HG03457 (cell line): Measurements from ENCODE around the gene CASP4.
"Not testable (repeated sequence)": the region's sequence is repeated elsewhere in the genome, so short reads cannot be mapped to it uniquely, and the experiment has no call there.

Experiments
- ATAC-seq: cut with Tn5 transposase; IDR thresholded peaks from one replicate; pipeline ENCODE4 v1.9.1; 2021; ENCODE audit warnings: moderate number of reproducible peaks; ENCODE audit not compliant: unreplicated experiment

Gene CASP4

DNA sequence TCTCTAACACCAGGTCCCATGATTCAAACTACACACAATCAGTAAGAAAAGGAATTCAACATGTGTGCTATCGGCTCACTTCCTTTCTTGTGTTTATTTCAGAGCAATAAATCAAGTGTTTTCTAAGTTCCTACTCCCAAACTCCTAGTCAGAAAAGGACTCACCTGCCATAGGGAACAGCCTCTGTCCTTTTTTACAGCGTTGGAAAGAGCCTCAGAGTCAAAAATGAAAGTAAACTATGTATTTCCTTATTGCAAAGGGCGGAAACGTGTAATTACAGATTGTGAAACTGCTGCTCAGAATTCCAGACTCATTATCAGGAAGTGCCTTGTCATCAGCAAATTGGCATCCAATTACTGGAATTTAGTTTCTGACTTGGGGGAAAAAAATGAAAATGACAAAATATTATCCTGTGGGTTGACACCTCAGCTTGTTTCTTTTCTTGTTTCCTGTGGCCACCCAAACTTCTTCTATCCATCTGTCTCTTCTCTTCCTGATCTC, at the start of gene CASP4:
TSS of gene CASP4 (minus strand) at position 220 of the 501 bp plus-strand sequence. CDS start at position 171, 49 bp downstream.
- peak; percentile 83 for ATAC-seq

DNA sequence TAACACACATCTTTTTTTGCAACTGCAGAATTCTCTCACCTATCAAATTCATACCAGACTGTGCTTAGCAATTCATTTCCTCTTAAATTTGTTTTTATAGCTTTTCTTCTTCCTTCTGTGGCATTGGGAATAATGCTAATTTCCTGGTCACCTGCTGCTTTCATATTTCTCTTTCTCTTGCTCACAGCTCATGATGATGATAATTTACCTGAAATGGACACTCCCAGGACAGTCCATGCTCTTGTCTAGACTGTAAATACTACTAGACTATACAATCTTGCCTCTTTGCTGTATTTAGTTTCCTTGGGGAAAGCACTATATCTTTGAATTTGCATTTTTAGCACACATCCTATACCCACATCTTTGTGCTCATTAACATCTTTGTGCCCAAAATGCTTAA, 39.1 kb upstream of the CASP4 start:
- no peak for ATAC-seq

DNA sequence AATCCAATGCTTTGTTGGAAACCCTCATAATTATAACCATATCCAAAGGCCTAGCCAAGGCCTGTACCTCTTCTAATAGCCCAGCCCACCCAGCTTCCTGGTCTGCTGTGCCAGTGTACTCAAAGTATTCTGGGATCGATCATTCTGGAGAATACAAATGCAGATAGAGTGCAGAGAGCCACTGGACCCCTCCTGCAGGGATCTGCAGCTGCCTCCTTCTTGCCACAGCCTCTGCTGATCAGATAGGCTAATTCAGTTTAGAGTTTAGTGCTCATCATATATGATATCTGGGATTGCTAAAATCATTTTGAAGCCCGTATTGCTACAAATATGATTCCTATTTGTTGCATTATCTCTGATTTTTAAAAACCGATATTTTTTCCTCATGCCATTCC, 37.1 kb upstream of the CASP4 start:
- ATAC-seq: no peak

DNA sequence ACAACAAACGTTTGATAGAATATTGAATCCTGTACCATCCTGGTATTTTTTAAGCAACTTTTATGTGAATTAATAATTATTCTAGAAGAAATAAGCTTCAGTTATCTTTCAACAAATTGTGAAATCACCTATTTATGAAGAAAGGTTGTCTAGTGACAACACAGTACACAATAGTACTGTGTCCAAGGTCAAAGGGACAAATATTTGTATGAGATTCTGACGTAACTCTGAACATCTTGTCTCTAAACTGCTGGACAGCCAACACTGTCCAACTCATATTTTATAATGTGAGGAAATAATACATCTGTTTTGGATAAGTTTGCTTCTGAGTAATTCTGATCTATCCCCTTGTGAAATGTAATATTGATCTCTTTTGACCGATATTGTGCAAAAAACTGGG, 35.6 kb upstream of the CASP4 start:
- no peak for ATAC-seq

DNA sequence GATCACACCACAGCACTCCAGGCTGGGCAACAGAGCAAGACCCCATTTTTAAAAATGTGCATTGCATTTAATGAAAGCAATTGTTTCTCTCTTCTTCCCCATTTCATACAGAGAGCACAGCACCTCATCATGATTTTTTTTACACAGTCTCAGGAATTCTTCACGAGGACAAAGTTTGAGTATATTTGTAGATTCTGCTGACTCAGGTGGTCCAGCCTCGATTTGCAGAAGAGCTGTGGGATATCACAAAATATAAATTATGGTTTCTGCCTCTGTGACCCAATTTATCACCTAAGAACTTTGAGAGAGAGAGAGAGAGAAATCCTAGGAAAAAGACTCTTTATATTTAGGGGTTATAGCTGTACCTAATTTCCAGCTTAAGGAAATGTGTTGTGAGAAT, 34.8 kb upstream of the CASP4 start:
- ATAC-seq: no peak

DNA sequence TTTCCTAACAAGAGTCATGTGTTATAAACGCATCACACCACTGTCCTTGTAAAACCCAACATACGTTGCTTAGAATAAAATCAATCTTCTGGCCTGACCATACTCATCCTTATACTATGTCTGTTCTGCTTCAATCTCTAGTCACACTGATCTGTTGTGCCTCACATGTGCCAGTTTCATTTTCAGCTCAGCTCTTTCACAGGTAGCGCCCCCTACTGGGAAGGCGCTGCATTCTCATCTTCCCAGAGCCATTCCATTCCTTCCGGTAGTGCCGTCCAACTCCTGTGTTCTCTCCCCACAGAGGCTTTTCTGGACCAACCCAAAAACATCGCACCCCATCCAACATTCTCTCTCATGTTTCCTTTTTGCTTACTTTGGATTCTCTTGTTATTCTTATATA, 32.4 kb upstream of the CASP4 start:
- ATAC-seq: peak; percentile 74

DNA sequence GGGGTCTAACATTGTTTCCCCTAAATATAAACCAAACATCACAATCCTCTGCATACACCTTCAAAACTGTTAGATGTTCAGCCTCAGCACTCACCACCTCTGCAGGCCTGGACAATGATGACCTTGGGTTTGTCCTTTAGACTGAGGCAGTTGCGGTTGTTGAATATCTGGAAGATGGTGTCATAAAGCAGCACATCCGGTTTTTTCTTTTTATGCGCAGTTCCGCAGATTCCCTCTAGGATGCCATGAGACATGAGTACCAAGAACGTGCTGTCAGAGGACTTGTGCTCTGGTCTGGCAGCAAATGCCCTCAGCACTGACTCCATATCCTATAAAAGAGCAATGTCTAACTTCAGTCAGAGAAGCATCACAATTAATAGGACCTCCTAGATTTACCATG, 31.8 kb upstream of the CASP4 start:
- ATAC-seq: no peak

DNA sequence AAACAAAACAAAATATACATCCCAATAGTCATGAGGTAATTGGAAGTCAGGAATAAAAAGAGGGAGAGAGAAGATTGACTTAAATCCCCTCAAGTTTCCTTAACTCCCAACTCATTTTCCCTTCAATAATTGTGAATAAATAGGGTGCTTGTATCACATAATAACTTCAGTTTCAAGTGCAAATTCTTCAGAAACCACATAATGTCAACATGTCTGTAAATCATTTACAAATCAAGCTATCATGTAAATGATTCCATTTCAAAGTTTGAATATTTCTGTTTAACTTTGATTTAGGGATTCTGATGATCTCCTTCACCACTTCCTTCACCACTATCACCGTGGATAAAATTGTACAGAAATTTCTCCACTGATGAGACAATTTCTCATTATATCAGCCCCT, 31.3 kb upstream of the CASP4 start:
- no peak for ATAC-seq

DNA sequence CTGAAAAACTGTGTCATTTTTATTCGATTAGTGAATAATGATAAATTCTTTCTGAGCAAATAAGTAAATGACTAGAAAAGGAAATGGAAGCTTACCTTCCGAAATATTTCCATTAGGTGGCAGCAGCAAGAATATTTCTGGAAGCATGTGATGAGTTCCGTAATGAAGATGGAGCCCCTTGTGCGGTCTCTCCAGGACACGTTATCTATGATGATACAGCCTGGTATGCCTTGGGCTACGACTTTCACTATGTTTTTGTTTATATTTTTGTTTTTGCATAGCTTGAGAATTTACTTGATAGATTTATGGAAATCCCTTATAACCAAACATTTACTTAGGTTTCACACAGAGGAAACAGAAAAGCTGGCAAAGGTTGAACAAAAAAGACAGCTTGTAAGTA, 28.9 kb upstream of the CASP4 start:
- no peak for ATAC-seq

DNA sequence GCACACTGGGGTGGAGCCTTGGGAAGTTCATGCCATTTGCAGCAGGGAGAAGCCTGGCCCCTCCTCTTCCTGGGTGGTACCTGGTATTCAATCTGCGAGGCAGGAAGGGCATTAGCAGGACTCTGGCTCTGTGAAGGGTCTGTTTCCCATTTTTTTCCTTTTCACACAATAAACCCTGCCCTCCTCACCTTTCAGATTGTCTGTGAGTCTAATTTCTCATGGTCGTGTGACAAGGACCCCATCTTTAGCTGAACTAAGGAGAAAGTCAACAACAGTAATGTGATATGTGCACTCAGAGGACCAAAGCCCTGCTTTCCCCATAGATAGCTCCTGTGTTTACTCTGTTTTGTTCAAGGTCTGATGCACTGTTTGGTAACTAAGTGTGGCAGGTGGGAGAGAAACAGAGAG, 26.6 kb upstream of the CASP4 start:
- no peak for ATAC-seq

DNA sequence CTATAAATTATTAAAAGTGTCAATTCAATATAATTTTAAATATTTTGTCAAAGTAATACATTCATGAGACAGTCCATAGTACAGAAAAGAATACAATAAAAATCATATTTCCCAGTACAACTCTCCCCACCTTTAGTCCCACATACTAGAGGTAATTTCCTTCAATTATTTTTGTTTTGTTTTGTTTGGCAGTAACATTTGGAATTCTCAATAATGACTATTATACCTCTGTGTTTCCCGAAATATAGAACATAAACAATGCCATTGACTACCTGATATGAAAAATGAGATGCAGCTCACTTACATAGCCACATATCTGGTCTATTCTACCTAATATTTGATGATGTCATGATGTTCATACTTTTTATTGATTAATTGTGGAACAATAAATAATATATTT, 24.4 kb upstream of the CASP4 start:
- ATAC-seq: no peak

DNA sequence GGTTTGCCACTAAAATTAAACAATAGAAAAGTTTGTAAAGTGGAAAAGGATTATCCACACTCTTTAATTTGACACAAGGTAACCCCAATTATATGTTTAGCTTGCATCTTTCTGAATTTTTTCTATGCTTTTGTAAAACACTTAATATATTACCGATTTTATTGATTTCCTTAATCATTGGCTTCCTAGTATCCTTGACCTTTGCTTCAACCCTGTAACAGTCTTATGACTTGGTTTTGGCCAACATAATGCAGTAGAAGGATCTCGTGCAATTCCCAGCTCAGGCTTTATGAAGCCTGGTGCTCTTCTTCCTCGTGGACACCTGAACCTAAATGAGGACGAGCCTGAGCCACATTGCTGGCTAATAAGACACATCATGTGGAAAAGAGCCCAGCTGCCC, 23.6 kb upstream of the CASP4 start:
- no peak for ATAC-seq

DNA sequence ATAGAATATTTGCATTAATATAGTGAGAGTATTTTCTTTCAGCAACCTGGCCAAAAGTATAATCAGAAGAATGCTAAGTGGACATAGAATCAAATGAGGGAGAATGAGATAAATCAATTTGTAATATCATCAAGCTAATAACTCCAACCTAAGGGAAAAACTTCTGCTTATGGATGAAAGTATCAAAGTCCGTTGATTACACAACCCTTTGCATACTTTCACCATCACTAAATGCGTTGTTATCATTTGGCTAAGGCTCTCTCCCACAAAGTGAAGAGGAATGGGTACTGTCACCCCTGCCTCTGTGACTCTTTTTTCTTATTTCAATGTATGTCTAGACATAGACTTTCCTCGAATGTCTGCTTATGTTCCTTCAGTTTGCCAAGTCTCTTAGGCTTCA, 16.4 kb upstream of the CASP4 start:
- ATAC-seq: no peak

DNA sequence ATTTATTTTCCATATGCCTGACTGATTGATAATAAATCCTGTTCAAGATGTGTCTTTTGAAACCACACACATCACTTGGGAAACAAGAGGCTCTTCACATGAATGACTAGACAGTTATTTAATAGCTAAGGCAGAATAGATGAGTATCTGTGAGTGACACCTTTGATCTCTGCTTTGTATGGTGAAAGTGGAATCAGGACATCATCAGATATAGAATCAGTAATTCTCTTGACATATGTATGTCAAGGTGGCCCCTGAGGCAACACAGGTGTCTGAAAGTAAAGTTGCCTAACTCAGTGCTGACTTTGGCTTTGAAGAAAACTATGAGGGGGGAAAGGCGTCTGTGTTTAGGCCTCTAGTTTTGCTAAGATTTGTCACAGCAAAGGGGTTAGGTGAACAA, 11.5 kb upstream of the CASP4 start:
- ATAC-seq: no peak

DNA sequence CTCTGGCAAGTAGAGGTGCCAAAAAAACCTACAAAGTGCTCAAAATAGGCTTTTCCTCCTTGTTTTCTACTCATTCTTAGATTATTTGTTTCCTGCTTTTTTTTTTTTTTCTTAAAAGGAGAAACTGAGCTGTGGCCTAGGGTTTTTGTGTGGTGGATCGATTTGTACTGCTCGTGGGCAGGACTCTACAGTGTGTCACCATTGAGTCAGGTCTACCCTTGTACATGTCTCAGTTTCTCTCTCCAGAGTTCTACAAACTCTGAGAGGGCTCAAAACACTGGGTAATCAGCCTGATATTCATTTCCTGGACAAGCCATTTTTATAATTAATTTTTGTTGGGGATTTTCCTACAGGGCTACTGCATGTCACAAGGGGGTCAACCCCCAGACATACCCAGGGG, 5.2 kb upstream of the CASP4 start:
- no peak for ATAC-seq

DNA sequence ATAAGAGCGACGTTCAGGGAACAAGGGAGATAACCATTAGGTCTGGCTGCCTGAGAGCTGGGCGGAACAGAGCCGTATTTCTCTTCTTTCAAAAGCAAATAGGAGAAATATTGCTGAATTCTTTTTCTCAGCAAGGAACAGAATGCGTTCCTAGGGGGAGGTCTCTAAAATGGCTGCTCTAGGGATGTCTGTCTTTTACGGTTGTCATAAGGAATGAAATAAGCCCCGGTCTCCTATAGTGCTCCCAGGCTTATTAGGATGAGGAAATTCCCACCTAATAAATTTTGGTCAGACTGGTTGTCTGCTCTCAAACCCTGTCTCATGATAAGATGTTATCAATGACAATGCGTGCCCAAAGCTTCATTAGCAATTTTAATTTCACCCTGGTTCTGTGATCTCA, 4.5 kb upstream of the CASP4 start:
- not testable (repeated sequence) for ATAC-seq

DNA sequence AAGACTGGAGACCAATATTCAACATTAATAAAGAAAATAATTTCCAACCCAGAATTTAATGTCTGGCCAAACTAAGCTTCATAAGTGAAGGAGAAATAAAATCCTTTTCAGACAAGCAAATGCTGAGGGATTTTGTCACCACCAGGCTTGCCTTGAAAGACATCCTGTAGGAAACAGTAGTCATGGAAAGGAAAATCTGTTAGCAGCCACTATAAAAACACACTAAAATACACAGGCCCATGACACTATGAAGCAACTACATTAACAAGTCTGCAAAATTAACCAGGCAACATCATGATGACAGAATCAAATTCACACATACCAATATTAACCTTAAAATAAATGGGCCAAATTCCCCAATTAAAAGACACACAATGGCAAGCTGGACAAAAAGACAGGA, 2.4 kb upstream of the CASP4 start:
- no peak for ATAC-seq

DNA sequence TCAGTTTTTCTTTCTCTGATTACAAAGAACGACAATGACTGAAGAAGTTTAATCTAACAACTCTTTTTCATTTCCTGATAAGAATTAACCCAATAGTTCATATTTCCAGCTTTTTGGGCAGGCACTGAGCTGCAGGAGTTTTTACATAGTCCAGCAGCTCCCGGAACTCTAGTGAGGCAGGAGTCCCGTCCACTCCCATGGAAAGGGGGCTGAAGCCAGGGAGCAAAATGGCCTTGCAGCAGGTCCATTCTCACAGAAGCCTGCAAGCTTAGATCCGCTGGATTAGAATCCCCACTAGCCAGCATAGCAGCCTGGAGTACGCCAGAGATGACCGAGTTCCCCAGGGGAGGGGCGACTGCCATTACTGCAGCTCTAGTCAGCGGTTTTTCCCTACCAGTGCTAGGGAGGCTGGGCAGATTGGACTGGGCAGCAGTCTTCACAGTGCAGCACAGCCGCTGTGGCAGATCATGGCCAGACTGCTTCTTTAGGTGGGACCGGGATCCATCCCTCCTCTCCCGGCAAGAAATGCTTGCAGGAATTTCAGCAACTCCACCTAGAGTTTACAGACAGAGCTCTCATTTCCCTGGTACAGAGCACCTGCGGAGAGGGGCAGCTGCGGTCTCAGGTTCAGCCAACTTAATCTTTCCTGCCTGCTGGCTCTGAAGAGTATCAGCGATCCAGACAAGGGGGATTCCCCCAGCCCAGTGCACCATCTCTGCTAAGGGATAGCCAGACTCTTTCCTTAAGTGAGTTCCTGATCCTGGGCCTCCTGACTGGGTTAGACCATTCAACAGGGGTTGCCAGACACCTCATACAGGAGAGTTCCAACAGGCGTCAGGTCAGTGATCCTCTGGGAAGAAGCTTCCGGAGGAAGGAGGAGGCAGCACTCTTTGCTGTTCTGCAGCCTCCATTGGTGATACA, 742 bp upstream of the CASP4 start:
- ATAC-seq: peak; percentile 6

DNA sequence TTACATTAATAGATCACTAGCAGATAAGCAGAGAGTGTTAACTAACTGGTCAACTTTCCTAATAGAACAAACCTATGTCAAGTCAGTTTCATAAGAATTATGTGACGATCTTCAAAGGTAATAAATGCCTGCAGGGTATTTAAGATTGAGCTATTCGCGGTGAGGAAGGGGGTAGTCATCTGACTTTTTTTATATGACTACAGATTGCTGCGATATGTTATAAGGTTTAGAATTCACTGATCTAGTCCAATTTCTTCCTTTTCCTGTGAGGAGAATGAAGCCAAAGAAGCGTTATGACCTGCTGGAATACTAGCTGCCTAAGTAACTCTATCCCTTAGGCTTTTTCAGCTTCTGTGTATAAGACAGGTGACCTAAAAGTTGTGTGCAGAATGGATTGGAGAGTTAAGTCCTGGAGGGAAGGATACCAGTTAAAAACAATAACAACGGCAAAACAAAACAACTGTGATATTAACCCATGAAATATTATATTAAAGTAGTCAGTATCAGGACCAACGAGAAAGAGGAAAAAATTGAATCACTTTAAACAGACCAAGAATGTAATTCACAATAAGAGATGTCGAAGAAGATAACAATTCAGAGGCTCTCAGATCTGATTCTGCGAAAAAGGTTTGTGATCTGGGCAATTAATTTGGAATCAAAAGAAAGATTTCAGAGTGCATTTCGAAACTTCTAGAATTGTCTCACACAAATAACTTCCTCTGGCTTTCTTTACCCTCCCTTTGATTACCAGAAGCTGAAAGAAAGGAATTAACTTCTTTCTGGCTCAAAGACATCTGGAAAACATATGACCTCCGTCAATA, 630 bp downstream of the CASP4 start:
- no peak for ATAC-seq

DNA sequence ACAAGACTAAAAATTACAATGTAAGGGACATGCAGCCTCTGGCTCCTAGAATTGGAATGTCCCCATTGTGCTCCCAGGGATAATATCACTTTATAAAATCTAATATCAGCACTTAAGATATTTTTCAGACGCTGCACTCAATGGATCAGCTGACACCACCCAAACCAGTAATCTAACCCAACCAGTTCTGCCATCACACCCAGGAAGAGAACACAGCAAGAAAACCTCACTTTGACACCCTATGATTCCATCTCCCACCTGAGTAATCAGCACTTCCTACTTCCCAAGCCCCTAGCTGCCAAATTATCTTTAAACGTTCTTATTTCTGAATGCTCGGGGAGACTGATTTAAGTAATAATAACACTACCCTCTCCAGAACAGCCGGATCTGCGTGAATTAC, 2.6 kb downstream of the CASP4 start:
- ATAC-seq: no peak

DNA sequence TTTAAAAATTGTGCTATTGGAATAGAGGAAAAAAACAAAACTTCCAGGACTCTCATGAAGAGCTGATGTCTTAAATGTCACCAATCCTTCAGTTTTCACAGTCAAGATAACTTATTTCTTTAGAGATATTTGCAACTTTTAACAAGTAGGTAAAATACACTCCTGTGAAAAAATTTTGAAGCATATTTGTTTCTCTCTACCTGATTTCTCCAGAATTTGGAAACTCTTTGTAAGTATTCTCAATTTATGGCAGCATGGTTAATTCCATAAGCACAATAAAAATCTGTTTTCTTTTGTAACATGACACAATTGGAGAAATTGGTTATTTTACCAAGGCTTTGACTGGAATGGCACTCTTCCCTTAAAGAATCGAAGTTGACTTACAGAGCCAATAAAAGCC, 4.1 kb downstream of the CASP4 start:
- no peak for ATAC-seq

DNA sequence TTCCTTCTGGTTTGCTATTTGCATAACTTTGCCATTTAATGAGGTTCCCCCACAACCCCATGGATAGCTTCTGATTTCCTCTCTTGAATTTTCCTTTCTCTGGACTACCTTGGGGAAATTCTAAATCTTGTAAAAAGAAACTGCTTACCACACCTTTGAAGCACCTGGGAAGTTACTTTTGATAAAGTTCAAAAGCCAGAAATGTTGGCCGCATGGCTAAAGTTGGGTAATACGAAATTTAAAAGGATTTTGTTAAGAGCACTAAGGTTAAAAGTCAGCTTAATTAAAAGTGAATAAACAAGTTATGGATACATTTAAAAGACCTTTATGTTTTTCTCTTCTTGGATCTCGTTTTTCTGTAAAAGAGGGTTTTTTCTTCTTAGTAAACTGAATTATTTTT, 5.5 kb downstream of the CASP4 start:
- no peak for ATAC-seq
